Activated CD4-positive, alpha-beta T cell treated with anti-CD3 and anti-CD28 coated beads for 4 hours (primary cell): ENCODE results near the gene UTS2.

Experiments
- DNase-seq, 2 donors: peaks; one replicate each; pipeline ENCODE4 v3.0.0-alpha.2; 2020

The UTS2 gene

DNA sequence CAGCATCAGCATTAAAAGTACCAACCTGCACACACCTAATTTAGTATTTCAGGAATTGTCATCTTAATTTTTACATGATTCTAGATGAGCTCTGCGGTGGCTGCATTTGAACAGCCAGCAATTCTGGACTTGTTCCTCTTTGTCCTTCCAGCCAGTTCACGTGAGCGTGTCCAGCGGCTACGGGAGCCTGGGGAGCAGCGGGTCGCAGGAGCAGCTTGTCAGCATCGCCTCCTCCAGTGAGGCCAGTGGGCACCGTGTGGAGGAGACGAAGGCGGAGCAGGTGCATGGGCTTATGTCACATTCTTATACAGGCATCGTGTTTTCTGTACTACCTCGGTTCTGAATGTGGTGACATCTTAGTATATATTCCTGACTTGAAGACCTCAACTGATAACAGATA is 43.1 kb downstream of the UTS2 start:
- DNase-seq = no peak

DNA sequence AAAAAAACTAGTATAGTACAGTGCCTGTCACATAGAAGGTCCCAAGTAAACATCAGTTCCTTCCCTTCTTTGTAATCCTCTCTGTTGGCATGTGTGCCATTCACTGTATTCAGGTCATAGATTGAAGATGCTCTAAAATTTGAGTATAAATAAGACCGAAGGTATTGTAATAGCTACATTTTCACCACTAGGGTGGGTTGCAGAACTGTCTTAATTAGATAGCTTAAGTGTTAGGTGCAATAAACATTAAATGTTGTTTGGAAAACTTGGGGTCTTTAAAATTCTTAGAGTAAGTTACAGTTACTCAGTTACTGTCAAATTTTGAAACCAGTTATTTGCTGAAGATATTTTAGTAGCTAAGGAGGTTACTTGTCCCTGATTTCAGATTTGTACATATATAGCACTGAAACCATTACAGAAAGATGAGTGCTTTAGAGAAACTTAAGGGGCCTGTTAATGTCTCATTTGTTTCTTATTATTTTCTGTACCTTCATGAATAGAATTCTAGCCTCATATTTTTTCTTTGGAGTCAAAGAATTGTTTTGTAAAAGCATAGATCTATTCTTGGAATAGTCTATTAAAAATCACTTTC is 44.5 kb downstream of the UTS2 start:
- DNase-seq = no peak

DNA sequence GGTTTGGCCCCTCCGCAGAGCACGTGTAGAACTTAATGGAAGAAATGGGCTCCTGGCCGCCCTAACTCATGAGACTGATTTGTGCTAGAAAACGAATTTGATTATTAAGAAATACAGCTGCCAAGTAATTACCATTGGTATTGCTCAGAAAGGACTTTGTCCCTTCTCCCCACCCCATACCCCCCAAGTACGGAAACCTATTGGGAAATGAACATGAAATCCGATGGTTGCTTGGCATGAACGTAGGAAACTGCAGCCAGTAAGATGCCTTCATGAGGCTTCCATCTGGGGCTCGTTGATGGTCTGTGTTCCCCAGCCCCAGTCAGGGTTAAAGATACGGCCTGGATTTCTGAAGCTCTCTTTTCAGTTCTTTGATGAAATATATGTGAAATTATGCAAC is 47.4 kb downstream of the UTS2 start:
- no peak for DNase-seq
